ENCODE measurements around the gene NDC80.

The NDC80 gene

DNA sequence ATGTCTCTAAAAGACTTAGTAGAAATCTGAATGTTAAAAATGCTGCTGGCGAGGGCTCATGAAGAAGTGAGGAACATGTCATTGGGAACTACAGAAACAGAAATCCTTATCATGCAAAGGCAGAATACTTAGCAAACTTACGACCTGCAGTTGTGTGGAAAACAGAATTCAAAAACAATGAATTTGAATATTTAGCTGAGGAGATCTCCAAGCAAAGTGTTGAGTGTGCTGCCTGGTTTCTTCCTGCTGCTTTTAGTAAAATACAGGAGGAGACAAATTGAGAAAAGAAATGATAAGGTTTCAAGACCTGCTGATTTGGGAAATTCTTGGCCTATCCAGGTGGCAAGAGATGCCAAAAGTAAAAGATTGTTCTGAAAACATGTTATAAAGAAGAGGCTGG, 38.6 kb upstream of the NDC80 start:
- Mint-ChIP-seq H3K4me1 (peaks cover 4% of the 10 kb centered on the region), H3K4me3 (no peak overlapping the region), H3K27me3 (ENCODE audit: low read depth) (no peaks in the 10 kb centered on the region), H3K9me3 (peaks cover 16% of the 10 kb centered on the region), H3K36me3 (ENCODE audit: low read depth) (peaks cover 43% of the 10 kb centered on the region), H3K27ac (no peak overlapping the region)
- TF ChIP-seq, protein P1, sequence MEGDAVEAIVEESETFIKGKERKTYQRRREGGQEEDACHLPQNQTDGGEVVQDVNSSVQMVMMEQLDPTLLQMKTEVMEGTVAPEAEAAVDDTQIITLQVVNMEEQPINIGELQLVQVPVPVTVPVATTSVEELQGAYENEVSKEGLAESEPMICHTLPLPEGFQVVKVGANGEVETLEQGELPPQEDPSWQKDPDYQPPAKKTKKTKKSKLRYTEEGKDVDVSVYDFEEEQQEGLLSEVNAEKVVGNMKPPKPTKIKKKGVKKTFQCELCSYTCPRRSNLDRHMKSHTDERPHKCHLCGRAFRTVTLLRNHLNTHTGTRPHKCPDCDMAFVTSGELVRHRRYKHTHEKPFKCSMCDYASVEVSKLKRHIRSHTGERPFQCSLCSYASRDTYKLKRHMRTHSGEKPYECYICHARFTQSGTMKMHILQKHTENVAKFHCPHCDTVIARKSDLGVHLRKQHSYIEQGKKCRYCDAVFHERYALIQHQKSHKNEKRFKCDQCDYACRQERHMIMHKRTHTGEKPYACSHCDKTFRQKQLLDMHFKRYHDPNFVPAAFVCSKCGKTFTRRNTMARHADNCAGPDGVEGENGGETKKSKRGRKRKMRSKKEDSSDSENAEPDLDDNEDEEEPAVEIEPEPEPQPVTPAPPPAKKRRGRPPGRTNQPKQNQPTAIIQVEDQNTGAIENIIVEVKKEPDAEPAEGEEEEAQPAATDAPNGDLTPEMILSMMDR (IDR thresholded peaks at IDR 0.05; ENCODE audit: unreplicated experiment in 3 of 3) = no peak

DNA sequence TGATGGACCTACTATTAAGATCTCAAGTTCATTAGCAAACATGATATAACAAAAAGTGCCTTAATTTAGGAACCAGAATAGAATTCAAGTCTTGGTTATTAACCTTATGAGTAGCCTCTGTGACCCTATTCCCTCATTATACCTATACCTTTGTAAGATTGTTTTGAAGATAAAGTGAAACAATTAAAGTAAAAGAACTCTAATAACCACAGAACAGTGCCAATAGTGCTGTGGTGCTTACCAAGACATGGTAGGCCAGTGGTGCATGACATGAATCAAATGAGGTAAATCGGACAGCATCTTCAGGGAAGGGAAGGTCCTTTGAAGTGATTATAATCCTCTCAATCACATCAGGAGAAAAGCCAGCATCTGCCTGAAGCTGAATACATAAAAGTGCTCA, 36.5 kb upstream of the NDC80 start:
- Mint-ChIP-seq H3K9me3 (peaks cover 16% of the 10 kb centered on the region), H3K4me1 (peaks cover 8% of the 10 kb centered on the region), H3K4me3 (no peak overlapping the region), H3K27ac (no peak overlapping the region), H3K36me3 (ENCODE audit: low read depth) (peaks cover 43% of the 10 kb centered on the region), H3K27me3 (ENCODE audit: low read depth) (no peaks in the 10 kb centered on the region)
- TF ChIP-seq, protein P1 (IDR thresholded peaks at IDR 0.05; ENCODE audit: unreplicated experiment in 3 of 3) = no peak

DNA sequence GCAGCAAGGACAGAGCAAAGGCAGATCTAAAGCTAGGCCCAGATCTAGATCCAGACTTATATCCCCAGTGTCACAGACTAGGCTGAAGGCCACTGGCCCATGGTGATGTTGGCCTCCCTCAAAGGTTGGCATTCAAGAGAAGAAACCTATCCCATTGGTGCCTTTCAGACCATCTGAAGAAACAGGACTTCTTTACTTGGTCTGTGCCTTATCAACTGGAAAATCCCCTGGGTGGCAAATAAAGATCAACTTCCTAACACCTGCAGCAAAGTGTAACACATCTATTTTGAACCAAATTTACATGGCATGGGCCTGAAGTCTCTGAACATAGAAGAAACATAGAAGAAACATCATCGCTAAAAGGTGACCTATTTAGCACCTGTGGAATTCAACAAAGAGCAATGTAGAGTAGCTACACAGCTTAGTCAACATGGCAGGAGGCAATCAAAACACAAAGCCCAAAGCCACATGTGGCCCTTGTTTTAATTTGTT, 35.9 kb upstream of the NDC80 start:
- H3K4me1 Mint-ChIP-seq = peaks cover 11% of the 10 kb centered on the region
- peaks cover 40% of the 10 kb centered on the region for H3K36me3 Mint-ChIP-seq (ENCODE audit: low read depth)
- no peaks in the 10 kb centered on the region for H3K27me3 Mint-ChIP-seq (ENCODE audit: low read depth)
- H3K4me3 Mint-ChIP-seq = no peak overlapping the region
- TF ChIP-seq, protein P1 (IDR thresholded peaks at IDR 0.05; ENCODE audit: unreplicated experiment in 3 of 3) = no peak
- H3K9me3 Mint-ChIP-seq = peaks cover 16% of the 10 kb centered on the region
- no peak overlapping the region for H3K27ac Mint-ChIP-seq

DNA sequence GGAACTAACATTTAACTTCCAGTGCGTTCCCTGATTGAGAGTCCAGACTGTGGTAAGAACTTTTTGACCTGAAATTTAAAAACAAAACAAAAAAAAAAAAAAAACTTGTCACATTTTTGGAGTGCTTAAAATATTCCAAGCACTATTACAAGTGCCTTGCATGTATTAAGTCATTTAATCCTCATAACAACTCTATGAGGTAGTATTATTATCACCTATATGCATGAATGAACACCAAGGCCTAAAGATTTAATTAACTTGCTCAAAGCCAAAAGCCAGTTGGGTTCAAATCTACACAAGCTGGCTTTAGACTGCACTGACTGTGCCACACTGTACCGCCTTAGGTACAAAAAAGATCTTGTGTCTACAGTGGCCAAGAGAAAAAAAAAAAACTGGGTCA, 35.3 kb upstream of the NDC80 start:
- Mint-ChIP-seq H3K4me1 (peaks cover 11% of the 10 kb centered on the region), H3K36me3 (ENCODE audit: low read depth) (peaks cover 35% of the 10 kb centered on the region), H3K27ac (no peak overlapping the region), H3K9me3 (peaks cover 16% of the 10 kb centered on the region), H3K27me3 (ENCODE audit: low read depth) (no peaks in the 10 kb centered on the region), H3K4me3 (no peak overlapping the region)
- TF ChIP-seq, protein P1 (IDR thresholded peaks at IDR 0.05; ENCODE audit: unreplicated experiment in 3 of 3) = no peak

DNA sequence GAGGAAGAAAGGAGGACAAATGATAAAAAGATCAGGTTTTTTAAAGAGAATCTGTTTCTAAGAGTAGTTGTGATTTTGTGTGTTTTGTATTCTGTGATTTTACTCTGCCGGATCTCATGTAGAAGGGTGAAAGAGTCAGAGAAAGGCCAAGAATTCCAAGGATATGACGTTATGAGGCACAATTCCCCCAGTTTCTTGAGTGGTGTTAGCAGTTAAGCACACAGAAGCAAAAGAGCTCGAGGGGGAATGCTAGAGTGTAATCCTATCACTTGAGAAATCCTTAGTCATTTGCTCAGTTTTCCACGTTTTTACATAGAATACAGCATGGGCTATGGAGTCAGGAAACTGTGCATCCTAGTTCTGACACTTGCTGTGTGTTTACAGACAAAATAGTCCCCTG, 34.9 kb upstream of the NDC80 start:
- TF ChIP-seq, protein P1 (IDR thresholded peaks at IDR 0.05; ENCODE audit: unreplicated experiment in 3 of 3) = no peak
- Mint-ChIP-seq H3K27ac (no peak overlapping the region), H3K9me3 (peaks cover 16% of the 10 kb centered on the region), H3K4me1 (peaks cover 11% of the 10 kb centered on the region), H3K36me3 (ENCODE audit: low read depth) (peaks cover 35% of the 10 kb centered on the region), H3K27me3 (ENCODE audit: low read depth) (no peaks in the 10 kb centered on the region), H3K4me3 (no peak overlapping the region)

DNA sequence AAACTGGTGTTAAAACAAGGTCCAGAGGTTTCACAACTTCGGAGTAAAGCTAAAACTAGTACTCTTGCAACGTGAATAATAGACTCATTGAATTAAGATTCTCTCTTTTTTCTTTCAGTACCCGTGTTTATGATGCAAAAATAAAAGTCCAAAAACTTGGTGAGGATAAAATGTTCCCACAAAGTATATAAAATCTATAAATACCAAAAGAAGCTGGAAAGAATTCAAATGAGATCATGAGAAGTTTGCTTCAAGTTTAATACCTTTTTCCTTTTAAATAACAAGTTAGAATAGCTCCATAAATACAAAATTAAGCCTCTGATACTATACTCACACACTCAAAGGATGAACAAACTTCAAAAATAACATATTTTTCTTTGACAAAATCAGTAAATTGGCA, 34.1 kb upstream of the NDC80 start:
- Mint-ChIP-seq H3K27me3 (ENCODE audit: low read depth) (no peaks in the 10 kb centered on the region), H3K4me3 (no peak overlapping the region)

More for the DNA sequence above, 34.1 kb upstream of the NDC80 start:
- H3K27ac Mint-ChIP-seq = no peak overlapping the region
- TF ChIP-seq, protein P1 (IDR thresholded peaks at IDR 0.05; ENCODE audit: unreplicated experiment in 3 of 3) = no peak
- H3K4me1 Mint-ChIP-seq = peaks cover 11% of the 10 kb centered on the region
- peaks cover 31% of the 10 kb centered on the region for H3K36me3 Mint-ChIP-seq (ENCODE audit: low read depth)
- H3K9me3 Mint-ChIP-seq = peaks cover 10% of the 10 kb centered on the region

All from nephron (organoid).